Lower leg skin (tissue), 3 donors: Measurements from ENCODE around the gene PRR33.

Experiments used
- CTCF ChIP-seq, 3 donors: fragments of 450-650 bp; IDR thresholded peaks; one replicate each; pipeline ENCODE4 v1.5.1; 2016; ENCODE audit warnings: antibody characterized with exemption in 3 of 3, mild to moderate bottlenecking in 3 of 3, moderate library complexity in 2 of 3
- POLR2A ChIP-seq, 2 donors: fragments of 450-650 bp; IDR thresholded peaks; one replicate each; pipeline ENCODE4 v1.6.1; 2016 to 2017; ENCODE audit warnings: antibody characterized with exemption in 2 of 2, mild to moderate bottlenecking in 1 of 2, moderate library complexity in 1 of 2

- TF ChIP-seq CTCF (IDR thresholded peaks at IDR 0.05), result no peak
- no peak for TF ChIP-seq POLR2A (IDR thresholded peaks at IDR 0.05)
Measured at GRCh38 chr11:1876361-1877063, 15.2 kb downstream of the PRR33 start.
